Ureter (tissue), 1 donor: ENCODE data around the gene BRSK1. TPM values are rescaled to one million over a fixed set of nuclear protein-coding genes. Genes with fewer than 3 reads are reported as not detected.

Experiments used
- DNase-seq: peaks from one replicate; pipeline ENCODE4 v3.0.0-alpha.2; 2020; ENCODE audit warnings: low spot score
- total RNA-seq: library from RNA; stranded (reverse); gene quantifications from one replicate; pipeline ENCODE4 v1.2.4, GENCODE V29; 2023
- donor health status: DM: yes; HTN: yes; CAD: no.

BRSK1 gene
- total RNA-seq, 1 donor from 2014 or later: 10.6 TPM

- no peak for DNase-seq
Observed at GRCh38 chr19:55273978-55274707, 9.7 kb upstream of the BRSK1 start.

DNA sequence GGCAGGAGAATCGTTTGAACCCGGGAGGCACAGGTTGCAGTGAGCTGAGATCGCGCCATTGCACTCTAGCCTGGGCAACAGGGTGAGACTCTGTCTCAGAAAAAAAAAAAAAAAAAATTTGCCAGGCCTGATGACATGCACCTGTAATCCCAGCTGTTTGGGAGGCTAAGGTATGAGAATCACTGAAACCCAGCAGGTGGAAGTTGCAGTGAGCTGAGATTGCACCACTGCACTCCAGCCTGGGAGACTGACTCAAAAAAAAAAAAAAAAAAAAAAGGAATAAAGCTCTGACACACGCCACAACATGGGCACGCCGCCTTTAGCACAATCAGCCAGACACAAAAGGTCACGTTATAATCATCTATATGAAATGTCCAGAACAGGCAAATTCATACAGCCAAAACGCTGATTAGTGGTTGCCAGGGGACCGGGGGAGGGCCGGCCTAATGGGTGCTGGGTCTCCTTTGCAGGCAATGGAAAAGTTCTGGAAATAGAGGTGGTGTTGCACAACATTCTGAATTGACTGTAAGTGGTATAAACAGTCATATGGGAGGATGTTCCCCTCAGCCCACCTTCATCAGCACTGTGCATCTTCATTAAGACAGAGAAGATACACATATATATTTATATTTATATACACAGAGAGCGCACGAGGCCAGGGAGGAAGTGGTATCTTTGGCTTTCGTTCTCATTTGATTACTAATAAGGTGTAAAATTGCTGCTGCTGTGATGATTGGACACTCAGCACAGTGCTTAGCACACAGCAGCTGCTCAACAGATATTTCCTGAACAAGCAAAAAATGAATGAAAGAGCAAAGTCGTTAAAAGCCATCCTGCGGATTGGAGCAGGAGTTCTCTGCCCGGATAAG lies 7.7 kb upstream of the BRSK1 start:
- DNase-seq: no peak

GRCh38 chr19:55276720-55277430 lies 6.9 kb upstream of the BRSK1 start:
- DNase-seq: no peak

GRCh38 chr19:55277494-55277893 lies 6.3 kb upstream of the BRSK1 start:
- DNase-seq: no peak

DNA sequence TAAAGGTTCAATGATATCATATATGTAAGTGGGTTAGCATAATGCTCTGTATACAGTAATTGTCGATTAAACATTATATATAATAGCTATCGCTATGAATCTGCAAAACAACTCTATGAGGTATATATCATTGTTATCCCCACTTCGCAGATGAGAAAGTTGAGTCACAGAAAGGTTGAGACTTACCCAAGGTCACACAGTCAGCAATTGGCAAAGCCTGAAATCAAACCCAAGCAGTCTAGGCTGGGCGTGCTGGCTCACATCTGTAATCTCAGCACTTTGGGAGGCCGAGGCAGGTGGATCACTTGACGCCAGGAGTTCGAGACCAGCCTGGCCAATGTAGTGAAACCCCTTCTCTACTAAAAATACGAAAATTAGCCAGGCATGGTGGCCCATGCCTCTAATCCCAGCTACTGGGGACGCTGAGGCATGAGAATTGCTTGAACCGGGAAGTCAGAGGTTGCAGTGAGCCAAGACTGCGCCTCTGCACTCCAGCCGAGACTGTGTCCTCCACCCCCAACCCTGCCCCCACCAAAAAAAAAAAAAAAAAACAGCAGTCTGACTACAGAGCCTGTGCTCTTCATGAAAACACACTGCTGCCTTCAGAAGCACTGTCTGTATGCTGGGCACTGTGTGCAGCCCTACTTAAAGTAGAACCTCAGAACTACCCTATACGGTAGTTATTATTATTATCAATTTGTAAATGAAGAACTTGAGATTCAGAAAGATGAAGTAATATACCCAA lies 5.2 kb upstream of the BRSK1 start:
- DNase-seq: no peak

DNA sequence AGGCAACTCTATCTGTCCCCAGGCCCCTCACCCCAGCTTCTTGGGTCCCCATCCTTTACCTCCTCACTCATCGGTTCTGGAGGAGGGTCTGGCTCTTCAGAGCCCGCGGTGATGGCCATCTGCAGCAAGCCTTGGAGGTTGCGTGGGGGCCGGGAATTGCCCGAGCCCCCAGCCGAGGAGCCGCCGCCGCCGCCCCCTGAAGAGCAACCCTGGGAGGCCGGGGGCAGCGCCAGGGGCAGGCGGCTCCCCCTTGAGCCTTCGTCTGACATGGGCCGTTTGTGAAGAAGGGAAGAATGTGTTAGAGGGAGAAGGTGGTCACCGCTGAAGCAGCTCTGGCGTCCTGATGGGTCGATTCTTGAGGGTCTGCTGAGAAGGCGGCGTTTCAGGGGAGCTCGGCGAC lies 4.5 kb upstream of the BRSK1 start:
- DNase-seq: no peak

- peak; percentile 97 for DNase-seq
Observed at GRCh38 chr19:55279770-55280643, 3.8 kb upstream of the BRSK1 start, which contains the start of gene HSPBP1. Gene HSPBP1 (minus strand): TSS chr19:55280110. CDS start chr19:55279608, 502 bp downstream.

DNA sequence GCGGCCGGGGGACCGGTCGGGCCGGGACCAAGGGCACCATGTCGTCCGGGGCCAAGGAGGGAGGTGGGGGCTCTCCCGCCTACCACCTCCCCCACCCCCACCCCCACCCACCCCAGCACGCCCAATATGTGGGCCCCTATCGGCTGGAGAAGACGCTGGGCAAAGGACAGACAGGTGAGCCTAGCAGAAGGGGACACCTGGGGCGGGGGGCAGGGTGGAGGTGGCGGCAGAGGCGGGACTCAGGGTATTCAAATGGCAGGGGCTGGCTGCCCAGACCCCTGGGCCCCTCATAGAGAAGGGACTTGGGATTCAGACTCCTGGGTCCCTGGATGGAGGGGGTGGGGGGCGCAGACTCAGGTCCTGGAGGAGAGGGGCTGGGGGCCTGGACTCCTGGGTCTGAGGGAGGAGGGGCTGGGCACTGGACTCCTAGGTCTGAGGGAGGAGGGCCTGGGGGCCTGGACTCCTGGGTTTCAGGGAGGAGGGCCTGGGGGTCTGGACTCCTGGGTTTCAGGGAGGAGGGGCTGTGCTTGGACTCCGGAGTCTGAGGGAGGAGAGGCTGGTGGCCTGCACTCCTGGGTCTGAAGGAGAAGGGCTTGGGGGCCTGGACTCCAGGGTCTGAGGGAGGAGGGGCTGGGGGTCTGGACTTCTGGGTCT lies 735 bp downstream of the BRSK1 start:
- no peak for DNase-seq

- no peak for DNase-seq
Observed at GRCh38 chr19:55285229-55285890, 1.6 kb downstream of the BRSK1 start.

- no peak for DNase-seq
Observed at GRCh38 chr19:55287361-55288079, 3.7 kb downstream of the BRSK1 start.

- DNase-seq: no peak
Observed at GRCh38 chr19:55289117-55289796, 5.5 kb downstream of the BRSK1 start.

GRCh38 chr19:55297267-55297666 lies 13.5 kb downstream of the BRSK1 start:
- DNase-seq: no peak

GRCh38 chr19:55299991-55300390 lies 16.2 kb downstream of the BRSK1 start:
- DNase-seq: no peak

DNA sequence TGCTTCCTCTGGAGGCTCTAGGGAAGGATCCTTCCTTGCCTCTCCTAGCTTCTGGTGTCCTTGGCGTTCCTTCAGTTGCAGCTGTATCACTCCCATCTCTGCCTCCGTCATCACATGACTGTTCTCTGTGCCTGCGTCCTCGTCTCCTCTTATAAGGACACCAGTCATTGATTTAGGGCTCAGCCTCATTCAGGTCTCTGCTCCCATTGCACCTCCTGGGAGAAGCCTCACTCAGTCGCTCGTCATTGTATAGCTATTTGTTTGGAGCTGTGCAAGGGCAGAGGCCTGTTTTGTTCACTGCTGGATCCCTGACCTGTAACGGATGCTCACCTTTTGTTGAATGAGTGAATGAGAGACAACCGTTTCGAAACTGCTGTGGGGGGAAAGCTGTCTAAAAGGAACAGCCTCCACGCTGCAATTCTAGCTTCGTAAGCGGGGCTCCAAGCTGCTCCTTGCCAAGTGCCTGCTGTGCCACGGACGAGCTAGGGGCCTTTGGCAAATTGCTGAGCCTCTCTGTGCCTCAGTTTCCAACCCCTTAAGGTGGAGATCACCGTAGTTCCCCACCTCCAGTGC lies 17.2 kb downstream of the BRSK1 start:
- DNase-seq: no peak

- DNase-seq: peak; percentile 86
Observed at GRCh38 chr19:55301459-55302317, 17.9 kb downstream of the BRSK1 start.

- no peak for DNase-seq
Observed at GRCh38 chr19:55302318-55302703, 18.5 kb downstream of the BRSK1 start.

- DNase-seq: no peak
Observed at GRCh38 chr19:55303477-55303876, 19.7 kb downstream of the BRSK1 start.
